HG03575 (cell line): ENCODE data around the gene ARID1B.

Experiments
- ATAC-seq: cut with Tn5 transposase; IDR thresholded peaks from one replicate; pipeline ENCODE4 v1.9.1; 2021; ENCODE audit not compliant: unreplicated experiment, insufficient number of reproducible peaks, low FRiP score; ENCODE audit errors: extremely low read depth

Gene ARID1B

DNA sequence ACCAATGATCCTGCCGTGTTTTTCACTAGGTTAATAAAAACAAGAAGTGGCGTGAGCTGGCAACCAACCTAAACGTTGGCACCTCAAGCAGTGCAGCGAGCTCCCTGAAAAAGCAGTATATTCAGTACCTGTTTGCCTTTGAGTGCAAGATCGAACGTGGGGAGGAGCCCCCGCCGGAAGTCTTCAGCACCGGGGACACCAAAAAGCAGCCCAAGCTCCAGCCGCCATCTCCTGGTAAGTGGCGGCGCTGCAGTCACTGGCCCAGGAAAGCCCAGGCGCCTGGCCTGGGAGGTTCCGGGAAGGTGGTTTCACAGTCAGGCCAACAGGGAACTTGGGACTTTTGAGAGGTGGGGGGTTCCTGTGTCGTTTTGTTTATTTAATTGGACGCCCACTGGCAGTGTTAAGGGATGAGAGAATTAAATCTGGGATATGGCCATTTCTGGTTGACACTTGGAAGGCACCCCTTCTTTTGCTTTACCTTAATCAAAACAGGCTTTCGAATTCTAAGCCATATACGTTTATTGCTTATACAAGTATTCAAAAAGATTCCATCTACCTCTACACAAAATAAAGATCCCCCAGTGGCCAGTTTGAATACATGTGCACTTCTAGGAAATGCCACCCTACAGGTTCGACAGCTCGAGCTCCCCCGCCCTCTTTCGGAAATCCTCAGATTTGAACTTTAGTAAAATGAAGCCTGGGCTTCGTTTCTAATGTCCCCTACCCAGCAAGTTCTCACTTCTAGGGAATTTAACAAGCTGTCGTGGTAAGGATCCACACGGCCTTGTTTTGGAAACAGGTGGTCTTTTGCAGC is 407.2 kb downstream of the ARID1B start:
- ATAC-seq: no peak

DNA sequence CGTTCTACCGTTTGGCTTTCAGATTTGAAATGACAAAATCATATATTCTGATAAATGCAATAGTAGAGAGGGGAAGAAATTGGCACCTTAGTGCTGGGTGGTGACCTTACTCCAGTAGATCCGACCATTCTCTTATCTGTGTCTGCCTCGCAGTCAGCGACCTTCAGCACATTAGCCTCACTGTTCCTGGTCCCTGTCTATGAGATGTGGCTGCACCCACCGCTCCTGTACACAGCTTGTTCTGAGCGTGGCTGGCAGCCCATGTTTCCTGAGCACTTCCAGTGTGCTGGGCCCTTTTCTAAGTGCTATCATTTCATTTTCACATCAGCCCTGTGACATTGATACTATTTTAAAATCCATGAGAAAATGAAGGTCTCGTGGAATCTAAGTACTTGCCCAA is 408.0 kb downstream of the ARID1B start:
- no peak for ATAC-seq

DNA sequence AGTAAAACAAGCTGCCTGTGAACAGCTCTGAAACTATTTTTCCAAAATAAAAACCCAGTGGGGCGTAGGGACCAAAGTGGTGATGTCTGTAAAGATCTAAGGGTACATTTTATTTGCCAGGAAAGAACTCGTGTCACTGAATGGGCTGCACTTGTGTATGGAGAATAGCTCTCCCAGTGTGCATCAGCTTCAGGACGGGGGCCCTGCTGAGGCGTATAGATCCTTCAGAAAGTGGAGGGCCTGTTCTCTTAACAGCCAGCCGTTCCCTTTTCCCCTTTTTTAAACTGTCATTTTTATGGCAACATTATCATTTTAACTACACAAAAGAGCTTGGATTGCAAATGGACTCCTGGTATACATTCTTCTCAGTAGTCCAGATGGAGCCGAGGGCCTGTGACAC is 408.8 kb downstream of the ARID1B start:
- no peak for ATAC-seq

DNA sequence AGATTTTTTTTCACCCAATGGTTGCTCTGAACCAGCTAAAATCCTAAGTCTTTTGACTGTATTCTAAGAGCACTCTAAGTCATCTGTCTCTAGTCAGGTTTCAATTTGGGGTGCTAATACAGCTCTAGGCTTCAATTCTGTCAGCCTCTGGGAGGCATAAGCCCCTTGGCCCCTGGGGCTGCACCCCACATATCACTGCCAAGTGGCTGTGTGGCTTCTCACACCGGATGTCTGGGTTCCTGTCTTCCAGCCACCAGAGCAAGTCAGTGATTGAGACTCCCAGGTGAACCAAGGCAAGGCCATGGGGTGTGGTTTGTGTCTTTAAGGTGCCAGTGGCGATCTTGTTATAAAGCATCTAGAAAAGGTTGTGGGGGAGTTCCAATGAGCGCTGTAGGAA is 409.6 kb downstream of the ARID1B start:
- no peak for ATAC-seq

DNA sequence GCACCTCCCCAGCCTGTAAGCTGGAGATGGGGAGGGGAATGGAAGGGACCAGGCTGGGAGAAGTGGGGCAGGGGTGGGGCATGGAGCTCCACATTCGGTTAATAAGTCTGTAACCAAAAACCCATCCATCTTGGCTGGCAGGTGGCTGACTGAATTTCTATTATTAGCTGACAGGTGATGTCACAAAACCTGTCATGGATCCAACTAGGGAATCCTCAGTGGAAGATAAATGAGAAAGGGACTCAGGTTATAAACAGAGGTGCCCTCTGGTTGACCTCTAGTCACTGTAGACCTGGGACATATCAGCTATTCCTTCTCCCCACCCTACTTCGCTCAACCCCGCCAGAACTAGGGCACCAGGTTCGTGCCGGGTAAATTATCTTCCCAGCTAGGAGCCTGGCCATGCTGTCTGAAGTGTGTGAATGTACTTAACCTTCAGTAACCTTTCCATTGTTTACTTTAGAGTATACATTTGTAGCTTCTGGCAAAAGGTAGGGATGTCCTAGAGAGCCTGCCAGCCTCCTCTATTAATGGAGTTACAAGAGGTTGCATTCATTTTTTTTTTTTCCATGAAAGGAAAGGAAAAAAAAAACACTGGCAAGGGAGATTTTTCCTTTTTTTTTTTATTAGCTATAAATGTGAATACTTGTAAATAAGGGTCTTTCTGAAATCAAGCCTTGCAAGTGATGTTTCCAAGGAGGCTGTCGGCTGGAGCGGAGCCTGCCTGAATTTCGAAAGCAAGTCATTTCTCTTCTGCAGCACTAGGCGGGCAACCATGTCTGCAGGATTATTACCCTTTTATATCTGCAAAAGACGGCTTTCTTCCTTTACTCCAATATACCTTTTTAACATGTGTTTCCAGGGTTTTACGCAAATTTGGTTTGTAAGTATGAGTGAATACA is 410.3 kb downstream of the ARID1B start:
- ATAC-seq: no peak

DNA sequence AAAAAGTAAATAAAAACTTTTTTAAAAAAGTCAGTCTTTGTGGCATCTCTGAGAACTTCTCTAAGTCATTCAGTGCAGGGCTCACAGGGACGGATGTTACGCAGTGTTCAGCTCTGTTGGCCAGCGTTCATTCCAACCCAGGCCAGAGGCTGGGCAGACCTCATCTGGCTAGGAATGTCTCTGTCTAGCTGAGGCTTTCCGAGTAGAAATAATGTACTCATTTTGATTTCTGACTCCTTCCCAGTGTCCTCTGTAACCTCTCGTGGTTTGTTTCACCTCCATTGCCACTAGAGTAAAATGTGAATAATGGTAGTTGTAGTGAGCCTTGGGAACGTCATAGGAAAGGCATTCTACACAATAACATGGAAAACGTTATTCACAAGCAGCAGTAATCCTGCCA is 411.0 kb downstream of the ARID1B start:
- no peak for ATAC-seq

DNA sequence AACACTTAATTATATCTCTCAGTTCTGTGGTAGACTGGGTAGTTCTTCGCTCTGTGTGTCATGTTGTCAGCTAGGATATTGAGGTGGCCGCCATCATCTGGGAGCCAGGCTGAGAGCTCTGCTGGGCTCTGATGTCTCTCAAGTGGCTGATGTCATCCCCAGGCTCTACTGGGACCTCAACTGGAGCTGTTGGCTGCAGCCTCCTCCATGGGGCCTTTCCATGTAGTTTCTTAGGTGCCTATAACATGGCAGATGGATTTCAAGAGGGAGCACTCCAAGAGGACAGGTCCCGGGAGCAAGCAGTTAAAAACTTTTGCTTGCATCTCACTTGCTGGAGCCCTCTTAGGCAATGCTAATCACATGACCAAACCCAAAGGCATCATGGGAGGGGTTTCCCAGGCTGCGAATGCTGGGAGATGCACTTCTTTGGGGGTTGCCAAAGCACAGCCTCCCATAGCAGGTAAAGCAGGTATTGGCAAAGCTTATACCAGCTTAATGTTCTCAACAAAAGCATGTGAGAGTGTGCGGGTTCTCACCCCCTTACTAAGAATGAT is 416.3 kb downstream of the ARID1B start:
- no peak for ATAC-seq

DNA sequence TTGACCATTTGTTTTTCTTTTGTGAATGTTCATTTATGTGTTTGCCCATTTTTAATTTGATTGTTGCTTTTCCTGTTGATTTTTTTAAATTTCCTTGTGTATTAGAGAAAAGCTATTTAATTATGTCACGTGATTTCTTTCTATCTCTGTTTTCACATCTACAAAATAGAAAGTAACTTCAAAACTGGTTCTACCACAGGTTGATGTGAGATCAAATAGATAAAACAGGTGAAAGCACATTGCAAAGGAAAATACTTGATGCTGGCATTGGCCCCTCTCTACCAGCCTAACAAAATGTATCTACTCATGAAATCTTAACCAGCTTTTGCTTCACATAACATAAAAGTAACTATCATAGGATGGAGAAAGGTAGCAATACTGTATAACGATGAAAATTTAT is 416.9 kb downstream of the ARID1B start:
- no peak for ATAC-seq

DNA sequence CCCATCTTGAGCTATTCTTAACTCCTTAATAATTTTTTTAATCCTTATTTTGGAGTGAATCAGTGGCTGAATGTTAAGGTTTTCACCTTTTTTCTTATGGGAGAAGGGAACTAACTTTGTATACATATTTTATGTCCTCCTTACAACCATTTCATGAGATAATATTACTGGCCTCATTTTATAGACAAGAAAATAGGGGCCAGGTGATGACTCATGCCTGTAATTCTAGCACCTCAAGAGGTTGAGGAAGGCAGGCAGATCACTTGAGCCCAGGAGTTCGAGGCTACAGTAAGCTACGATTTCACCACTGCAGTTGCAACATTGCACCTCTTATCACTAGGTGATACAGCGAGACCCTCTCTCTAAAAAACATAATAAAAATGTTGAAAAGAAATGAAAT is 417.5 kb downstream of the ARID1B start:
- no peak for ATAC-seq

DNA sequence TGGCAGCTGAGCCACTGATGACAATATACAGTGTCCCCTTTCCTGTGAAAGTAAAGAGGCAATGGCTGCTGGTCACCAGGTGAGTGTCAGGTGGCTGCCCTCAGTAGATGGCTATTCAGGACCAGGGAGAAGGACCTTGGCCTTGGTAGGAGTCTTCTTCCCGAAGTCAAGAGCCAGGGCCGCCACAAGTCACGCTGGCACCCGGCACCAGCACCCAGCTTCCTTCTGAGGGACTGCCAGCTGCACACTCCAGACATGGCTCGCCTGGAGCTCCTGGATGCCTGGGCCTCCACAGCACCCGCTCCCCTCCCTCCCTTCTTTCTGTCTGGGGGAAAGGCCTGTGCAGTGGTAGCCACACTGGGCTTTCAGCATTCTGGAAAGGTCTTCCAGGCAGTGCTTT is 419.2 kb downstream of the ARID1B start:
- no peak for ATAC-seq

DNA sequence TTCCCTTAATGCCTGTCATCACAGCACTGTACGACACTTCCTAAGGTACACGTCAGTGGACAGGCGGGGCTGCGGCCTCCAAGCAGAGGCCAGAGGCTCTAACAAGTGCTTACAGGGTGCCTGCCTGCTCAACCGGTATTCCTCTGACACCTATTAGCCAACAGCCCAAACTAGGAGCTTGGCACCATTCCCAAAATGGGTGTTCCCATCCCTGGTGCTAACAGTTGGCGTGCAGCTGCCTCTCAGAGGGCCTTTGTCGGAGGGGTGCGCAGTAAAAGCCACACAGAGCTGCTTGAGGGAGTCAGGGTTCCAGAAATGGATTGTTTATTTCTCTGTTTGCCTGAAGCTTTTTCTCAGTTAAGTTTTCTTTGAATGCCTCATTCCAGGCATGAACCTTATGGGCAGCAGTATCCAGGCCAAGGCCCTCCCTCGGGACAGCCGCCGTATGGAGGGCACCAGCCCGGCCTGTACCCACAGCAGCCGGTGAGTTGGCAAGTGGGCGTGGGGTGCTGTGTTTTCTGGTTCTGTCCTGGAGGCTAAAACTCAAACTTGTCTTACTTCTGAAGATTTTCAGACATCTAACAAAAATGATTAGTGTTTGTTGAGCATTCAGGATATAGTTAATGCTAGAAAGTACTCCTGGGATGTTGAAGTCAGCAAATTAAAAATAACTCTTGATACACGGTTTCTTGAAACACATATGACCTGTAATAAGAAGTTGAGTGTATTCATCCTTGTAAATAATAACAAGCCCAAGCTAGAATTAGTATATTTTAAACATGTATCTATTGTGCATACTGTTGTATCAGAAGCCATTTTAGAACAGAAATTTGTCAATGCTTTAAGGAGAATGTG is 421.5 kb downstream of the ARID1B start:
- no peak for ATAC-seq

DNA sequence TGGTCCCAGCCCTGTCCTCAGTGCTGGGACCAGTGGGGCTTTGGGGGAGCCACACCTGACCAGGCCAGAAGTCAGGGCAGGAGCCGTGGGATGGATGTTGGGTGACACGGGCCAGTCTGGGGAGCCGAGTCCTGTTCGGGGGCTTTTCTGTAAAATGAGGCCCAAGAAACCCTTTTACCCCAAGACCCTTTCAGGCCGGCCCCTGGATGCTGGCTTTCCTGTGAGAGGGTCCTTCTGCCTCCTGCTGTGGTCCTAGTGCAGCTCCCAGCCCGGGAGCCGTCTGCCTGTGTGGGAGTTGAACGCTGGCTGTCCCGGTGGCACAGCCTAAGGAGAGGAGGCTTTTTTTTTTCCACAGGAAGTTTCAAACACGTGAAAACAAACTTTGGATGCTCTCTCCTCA is 422.9 kb downstream of the ARID1B start:
- no peak for ATAC-seq

DNA sequence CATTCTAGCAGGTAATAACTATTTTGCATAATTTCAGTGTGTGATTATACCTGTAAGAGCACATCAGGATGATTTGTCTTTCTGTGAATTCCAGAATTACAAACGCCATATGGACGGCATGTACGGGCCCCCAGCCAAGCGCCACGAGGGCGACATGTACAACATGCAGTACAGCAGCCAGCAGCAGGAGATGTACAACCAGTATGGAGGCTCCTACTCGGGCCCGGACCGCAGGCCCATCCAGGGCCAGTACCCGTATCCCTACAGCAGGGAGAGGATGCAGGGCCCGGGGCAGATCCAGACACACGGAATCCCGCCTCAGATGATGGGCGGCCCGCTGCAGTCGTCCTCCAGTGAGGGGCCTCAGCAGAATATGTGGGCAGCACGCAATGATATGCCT is 423.4 kb downstream of the ARID1B start:
- no peak for ATAC-seq

DNA sequence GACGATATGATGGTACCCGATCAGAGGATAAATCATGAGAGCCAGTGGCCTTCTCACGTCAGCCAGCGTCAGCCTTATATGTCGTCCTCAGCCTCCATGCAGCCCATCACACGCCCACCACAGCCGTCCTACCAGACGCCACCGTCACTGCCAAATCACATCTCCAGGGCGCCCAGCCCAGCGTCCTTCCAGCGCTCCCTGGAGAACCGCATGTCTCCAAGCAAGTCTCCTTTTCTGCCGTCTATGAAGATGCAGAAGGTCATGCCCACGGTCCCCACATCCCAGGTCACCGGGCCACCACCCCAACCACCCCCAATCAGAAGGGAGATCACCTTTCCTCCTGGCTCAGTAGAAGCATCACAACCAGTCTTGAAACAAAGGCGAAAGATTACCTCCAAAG is 423.9 kb downstream of the ARID1B start:
- ATAC-seq: no peak

DNA sequence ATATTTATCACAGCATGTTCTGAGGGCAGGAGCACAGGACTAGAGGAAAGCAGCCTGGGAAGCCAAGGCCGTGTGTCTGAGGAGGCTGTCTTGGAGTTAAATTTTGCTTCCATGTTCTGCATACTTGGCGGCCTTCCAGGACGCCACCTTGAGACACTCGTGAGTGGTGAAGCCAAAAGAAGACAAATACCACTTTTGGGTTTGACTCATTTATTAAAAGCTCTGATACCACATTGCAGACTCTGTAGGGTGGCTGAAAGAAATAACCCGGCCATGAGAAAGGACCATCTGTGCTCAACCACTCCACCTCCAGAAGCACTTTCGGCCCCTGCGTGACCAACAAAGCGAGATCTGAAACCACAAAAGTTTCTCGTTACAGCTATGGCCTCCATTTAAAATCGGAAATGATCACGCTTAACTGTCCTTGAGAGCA is 426.1 kb downstream of the ARID1B start:
- no peak for ATAC-seq

DNA sequence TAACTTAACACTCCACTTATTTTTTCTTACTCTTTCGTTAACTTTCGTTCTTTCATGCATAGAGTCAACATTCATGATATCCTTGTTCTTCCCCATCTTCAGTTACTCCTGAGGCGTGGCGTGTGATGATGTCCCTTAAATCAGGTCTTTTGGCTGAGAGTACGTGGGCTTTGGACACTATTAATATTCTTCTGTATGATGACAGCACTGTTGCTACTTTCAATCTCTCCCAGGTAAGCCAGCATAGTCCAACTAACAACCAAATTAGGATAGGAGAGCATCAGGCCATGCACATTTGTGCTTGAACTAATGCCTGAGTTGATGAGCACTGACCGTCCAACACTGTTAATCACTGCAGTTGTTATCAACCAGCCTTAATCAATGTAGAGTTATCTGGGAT is 426.6 kb downstream of the ARID1B start:
- ATAC-seq: no peak

DNA sequence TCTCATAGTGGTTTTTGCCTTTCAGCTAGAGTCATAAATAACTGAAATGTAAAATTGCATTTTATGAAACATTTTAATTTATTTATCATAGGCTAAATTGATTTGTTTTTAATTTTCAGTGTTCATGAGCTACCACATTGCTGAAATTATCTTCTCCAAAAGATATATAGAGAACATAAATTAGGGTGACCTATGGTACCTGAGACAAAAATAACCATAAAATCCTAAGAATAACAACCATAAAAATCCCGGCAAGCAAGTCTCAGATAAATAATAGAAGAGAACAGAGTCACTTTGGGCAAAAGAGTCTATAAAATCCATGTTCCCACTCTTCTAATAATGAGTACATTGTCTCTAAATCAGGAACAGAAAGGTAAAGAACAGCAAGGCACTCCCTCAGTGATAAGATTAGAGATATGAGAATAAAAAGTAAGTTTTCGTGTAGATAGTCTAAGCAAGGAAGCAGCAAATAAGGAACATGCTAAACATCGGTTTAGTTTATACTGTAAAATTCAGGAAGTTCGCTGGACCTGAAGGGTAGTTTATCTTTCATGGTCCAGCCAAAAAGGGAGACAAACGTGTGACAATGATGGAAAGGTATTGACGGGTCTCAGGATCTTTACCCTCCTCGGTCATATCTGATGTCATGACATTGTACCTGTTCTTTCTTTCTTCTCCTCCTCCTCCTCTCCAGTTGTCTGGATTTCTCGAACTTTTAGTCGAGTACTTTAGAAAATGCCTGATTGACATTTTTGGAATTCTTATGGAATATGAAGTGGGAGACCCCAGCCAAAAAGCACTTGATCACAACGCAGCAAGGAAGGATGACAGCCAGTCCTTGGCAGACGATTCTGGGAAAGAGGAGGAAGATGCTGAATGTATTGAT is 428.5 kb downstream of the ARID1B start:
- ATAC-seq: no peak

DNA sequence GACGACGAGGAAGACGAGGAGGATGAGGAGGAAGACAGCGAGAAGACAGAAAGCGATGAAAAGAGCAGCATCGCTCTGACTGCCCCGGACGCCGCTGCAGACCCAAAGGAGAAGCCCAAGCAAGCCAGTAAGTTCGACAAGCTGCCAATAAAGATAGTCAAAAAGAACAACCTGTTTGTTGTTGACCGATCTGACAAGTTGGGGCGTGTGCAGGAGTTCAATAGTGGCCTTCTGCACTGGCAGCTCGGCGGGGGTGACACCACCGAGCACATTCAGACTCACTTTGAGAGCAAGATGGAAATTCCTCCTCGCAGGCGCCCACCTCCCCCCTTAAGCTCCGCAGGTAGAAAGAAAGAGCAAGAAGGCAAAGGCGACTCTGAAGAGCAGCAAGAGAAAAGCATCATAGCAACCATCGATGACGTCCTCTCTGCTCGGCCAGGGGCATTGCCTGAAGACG is 429.2 kb downstream of the ARID1B start:
- no peak for ATAC-seq
